Osteocyte (in vitro differentiated cells): ENCODE results near the gene HEBP1. TPM values are rescaled to one million over a fixed set of nuclear protein-coding genes. Genes with fewer than 3 reads are reported as not detected.

Source experiments
- DNase-seq: peaks from one replicate; pipeline ENCODE4 v3.0.0; 2021; ENCODE audit warnings: mixed read lengths; ENCODE audit not compliant: unreplicated experiment; ENCODE audit errors: extremely low spot score
- H3K27ac Mint-ChIP-seq: one replicate; pipeline ENCODE4 v1.8.0; 2021; ENCODE audit warnings: mild to moderate bottlenecking, mixed read lengths; ENCODE audit not compliant: unreplicated experiment
- H3K27me3 Mint-ChIP-seq: one replicate; pipeline ENCODE4 v1.8.0; 2021; ENCODE audit warnings: mixed read lengths; ENCODE audit not compliant: unreplicated experiment
- H3K36me3 Mint-ChIP-seq: one replicate; pipeline ENCODE4 v1.8.0; 2021; ENCODE audit warnings: mixed read lengths; ENCODE audit not compliant: unreplicated experiment
- H3K4me1 Mint-ChIP-seq: one replicate; pipeline ENCODE4 v1.8.0; 2021; ENCODE audit warnings: mixed read lengths; ENCODE audit not compliant: unreplicated experiment
- H3K4me3 Mint-ChIP-seq: one replicate; pipeline ENCODE4 v1.8.0; 2021; ENCODE audit warnings: mild to moderate bottlenecking, moderate library complexity, mixed read lengths; ENCODE audit not compliant: unreplicated experiment
- H3K9me3 Mint-ChIP-seq: one replicate; pipeline ENCODE4 v1.8.0; 2021; ENCODE audit warnings: mixed read lengths; ENCODE audit not compliant: unreplicated experiment
- total RNA-seq: library from RNA; stranded (reverse); gene quantifications from 2 replicates; pipeline ENCODE4 v1.2.1, GENCODE V29; 2021
- TF ChIP-seq, protein P1 (sequence below): fragments of 200-600 bp; sonication (generic); IDR thresholded peaks from 2 replicates; pipeline ENCODE4 v1.5.0; 2021; ENCODE audit warnings: antibody characterized with exemption, mild to moderate bottlenecking, moderate library complexity

HEBP1 gene
- total RNA-seq, 1 donor from 2014 or later = 54.8 TPM

DNA sequence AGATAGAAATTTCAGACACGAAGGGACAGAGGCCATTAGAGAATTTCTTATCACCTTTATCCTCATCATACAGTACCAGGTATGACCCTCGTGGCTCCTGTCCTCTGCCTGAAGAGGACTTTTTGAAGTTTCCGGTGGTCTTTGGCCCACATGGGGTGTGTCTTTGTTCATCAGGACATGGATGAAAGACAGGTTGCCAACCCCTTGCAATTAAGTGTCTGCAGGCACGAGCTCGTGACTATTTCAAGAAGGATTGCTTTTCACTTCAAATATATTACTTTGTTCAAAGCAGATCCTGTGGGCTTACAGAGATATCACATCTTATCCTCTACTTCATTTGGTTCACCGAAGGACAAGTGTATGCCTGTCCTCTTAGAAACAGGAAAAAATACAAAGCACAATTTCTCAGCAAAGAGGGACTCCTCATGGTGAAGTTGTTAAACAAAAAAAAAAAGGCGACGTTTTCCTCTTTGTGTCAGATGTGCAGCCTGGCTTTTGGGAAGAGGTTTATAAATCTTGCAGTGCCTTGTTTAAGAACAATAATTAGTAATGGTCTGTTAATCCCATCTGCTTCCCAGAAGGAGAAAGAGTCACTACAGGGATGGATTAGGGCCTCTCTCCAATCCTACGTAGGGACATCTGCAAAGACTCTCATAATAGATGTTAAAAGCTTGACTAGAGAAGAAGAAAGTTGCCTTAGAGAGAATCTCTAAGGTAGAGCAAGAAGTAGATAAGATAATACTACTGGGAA is 30.7 kb upstream of the HEBP1 start:
- peaks cover 7% of the 10 kb centered on the region for H3K27me3 Mint-ChIP-seq
- H3K27ac Mint-ChIP-seq = no peak overlapping the region
- peaks cover 9% of the 10 kb centered on the region for H3K4me1 Mint-ChIP-seq
- H3K36me3 Mint-ChIP-seq = no peaks in the 10 kb centered on the region
- no peaks in the 10 kb centered on the region for H3K9me3 Mint-ChIP-seq
- TF ChIP-seq, protein P1, sequence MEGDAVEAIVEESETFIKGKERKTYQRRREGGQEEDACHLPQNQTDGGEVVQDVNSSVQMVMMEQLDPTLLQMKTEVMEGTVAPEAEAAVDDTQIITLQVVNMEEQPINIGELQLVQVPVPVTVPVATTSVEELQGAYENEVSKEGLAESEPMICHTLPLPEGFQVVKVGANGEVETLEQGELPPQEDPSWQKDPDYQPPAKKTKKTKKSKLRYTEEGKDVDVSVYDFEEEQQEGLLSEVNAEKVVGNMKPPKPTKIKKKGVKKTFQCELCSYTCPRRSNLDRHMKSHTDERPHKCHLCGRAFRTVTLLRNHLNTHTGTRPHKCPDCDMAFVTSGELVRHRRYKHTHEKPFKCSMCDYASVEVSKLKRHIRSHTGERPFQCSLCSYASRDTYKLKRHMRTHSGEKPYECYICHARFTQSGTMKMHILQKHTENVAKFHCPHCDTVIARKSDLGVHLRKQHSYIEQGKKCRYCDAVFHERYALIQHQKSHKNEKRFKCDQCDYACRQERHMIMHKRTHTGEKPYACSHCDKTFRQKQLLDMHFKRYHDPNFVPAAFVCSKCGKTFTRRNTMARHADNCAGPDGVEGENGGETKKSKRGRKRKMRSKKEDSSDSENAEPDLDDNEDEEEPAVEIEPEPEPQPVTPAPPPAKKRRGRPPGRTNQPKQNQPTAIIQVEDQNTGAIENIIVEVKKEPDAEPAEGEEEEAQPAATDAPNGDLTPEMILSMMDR = no peak
- no peak overlapping the region for H3K4me3 Mint-ChIP-seq
- DNase-seq = no peak

DNA sequence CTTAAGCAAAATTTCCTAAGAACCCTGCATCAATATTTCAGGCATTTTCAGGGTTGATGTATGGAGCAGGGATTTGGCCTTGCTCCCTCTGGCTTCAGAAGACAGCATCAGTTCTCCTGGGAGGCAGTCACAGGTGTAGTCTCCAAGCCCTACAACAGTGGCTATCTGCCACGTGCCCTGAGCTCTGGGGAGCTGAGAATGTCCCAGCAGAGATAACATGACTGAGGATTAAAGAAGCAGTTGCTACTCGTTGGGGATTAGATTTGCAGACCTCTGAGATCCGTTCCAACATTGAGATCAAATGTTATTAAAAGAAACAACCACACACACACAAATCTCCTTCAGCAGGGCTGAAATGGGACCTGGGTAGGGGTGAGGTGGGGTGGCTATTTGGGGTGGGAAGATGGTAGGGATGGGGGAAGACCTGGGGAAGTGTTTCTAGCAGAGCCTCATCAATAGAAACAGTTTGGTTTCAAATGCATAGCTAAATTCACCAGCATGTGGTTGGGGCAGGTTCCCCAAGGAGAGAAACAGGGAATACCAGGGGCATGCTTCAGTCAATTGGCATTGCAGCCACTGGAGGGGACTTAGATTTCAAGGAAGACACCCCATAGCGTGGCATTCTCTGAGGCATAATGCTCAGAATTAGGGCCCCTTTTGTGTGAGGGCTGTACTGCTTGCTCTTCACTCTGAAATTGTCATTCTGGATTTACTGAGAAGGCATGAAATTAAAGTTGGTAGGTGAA is 28.9 kb upstream of the HEBP1 start:
- Mint-ChIP-seq H3K27me3 (peaks cover 10% of the 10 kb centered on the region), H3K36me3 (no peaks in the 10 kb centered on the region), H3K4me1 (peaks cover 9% of the 10 kb centered on the region), H3K27ac (no peak overlapping the region), H3K4me3 (no peak overlapping the region), H3K9me3 (no peaks in the 10 kb centered on the region)
- DNase-seq = no peak
- TF ChIP-seq, protein P1 = no peak

DNA sequence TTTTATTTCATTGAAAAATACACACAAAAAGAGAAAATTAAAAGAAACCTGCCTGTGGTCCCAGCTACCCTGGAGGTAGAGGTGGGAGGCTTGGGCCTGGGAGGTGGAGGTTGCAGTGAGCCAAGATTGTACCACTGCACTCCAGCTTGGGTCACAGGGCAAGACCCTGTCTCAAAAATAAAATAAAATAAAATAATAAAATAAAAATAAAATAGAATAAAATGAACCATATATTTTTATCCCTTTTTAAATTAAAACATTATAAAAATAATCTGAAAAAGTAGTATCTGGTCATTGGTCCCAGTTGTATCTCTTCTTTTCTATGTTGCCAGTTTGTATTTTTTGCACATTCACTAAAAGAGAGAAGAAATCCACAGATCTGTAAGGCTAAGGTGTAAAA is 27.4 kb upstream of the HEBP1 start:
- Mint-ChIP-seq H3K4me3 (no peak overlapping the region), H3K4me1 (peaks cover 9% of the 10 kb centered on the region), H3K27me3 (peaks cover 10% of the 10 kb centered on the region), H3K27ac (no peak overlapping the region), H3K36me3 (no peaks in the 10 kb centered on the region), H3K9me3 (no peaks in the 10 kb centered on the region)
- no peak for DNase-seq
- TF ChIP-seq, protein P1 = no peak

DNA sequence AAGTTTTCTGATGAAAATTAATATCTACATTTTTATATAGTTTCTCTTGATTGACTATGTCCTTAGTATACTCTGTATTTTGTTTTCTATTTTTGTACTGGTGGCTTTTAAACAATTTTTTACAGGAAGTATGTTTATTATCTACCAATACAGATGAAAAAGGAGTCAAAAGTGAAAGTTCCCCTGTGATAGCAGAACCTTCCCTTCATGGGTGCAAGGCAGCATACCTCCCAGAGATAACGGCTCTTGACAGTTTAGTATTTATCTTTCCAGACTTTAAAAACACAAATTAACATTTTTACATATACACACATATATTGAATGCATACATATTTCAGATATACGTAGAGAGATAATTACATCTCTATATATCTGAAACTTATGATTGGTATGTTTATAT is 27.0 kb upstream of the HEBP1 start:
- peaks cover 9% of the 10 kb centered on the region for H3K4me1 Mint-ChIP-seq
- no peak for DNase-seq
- H3K36me3 Mint-ChIP-seq = no peaks in the 10 kb centered on the region
- peaks cover 10% of the 10 kb centered on the region for H3K27me3 Mint-ChIP-seq
- no peaks in the 10 kb centered on the region for H3K9me3 Mint-ChIP-seq
- no peak overlapping the region for H3K27ac Mint-ChIP-seq
- TF ChIP-seq, protein P1 = no peak
- no peak overlapping the region for H3K4me3 Mint-ChIP-seq

DNA sequence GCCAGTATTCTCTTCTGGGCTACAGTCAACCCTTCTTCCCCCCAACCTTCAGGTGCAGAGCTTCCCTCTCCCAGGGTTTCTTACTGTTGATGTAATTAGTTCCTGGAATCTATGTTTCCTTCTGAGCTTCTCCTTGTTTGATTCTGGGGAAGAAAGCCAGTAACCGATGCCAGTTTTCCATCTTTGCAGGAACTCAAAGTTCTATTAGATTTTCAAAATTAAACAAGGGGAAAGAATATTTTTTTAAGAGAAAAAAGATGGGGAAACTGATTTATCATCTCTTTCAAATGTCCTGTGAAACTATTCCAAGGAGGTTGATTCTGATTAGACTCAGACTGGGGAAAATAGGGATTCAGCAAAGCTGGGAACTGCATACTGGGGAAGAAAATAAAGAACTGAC is 26.2 kb upstream of the HEBP1 start:
- H3K4me3 Mint-ChIP-seq = no peak overlapping the region
- H3K27ac Mint-ChIP-seq = peak overlapping the region; percentile 35

More for the DNA sequence above, 26.2 kb upstream of the HEBP1 start:
- H3K36me3 Mint-ChIP-seq = no peaks in the 10 kb centered on the region
- H3K4me1 Mint-ChIP-seq = peaks cover 9% of the 10 kb centered on the region
- H3K27me3 Mint-ChIP-seq = peaks cover 10% of the 10 kb centered on the region
- TF ChIP-seq, protein P1 = no peak
- no peaks in the 10 kb centered on the region for H3K9me3 Mint-ChIP-seq
- no peak for DNase-seq
